H9 (cell line): ENCODE data around the gene TMEM163. TPM values are rescaled to one million over a fixed set of nuclear protein-coding genes. Genes with fewer than 3 reads are reported as not detected.

ENCODE experiments used
- DNase-seq: peaks from one replicate; pipeline ENCODE4 v3.0.0-alpha.2; 2017
- H2AFZ ChIP-seq: one replicate; pipeline ENCODE4 v1.6.1; 2013; ENCODE audit warnings: mild to moderate bottlenecking, low read length, control low read depth, moderate library complexity
- H2AK5ac ChIP-seq: 2 replicates; pipeline ENCODE4 v1.6.1; 2013; ENCODE audit warnings: low read length, control low read depth, mixed read lengths; ENCODE audit not compliant: insufficient read length
- H2BK120ac ChIP-seq: one replicate; pipeline ENCODE4 v1.6.1; 2013; ENCODE audit warnings: low read depth, mild to moderate bottlenecking, low read length, control low read depth, inconsistent platforms; ENCODE audit not compliant: poor library complexity, severe bottlenecking
- H2BK12ac ChIP-seq: 2 replicates; pipeline ENCODE4 v1.6.1; 2013; ENCODE audit warnings: low read length, control low read depth, mixed read lengths, low read depth; ENCODE audit not compliant: insufficient read length
- H2BK15ac ChIP-seq: 2 replicates; pipeline ENCODE4 v1.6.1; 2013; ENCODE audit warnings: low read depth, low read length, control low read depth
- H2BK20ac ChIP-seq: one replicate; pipeline ENCODE4 v1.6.1; 2013; ENCODE audit warnings: low read depth, mild to moderate bottlenecking, low read length, control low read depth, inconsistent platforms; ENCODE audit not compliant: poor library complexity, severe bottlenecking
- H2BK5ac ChIP-seq: 2 replicates; pipeline ENCODE4 v1.6.1; 2013; ENCODE audit warnings: low read length, control low read depth, mixed read lengths; ENCODE audit not compliant: insufficient read length
- H3K14ac ChIP-seq: 2 replicates; pipeline ENCODE4 v1.6.1; 2013; ENCODE audit warnings: low read length, control low read depth; ENCODE audit not compliant: insufficient read depth
- H3K18ac ChIP-seq: 2 replicates; pipeline ENCODE4 v1.6.1; 2013; ENCODE audit warnings: low read depth, mild to moderate bottlenecking, mixed read lengths, low read length, control low read depth; ENCODE audit not compliant: insufficient read length
- H3K23ac ChIP-seq: 2 replicates; pipeline ENCODE4 v1.6.1; 2013; ENCODE audit warnings: low read length, control low read depth, mixed read lengths, low read depth; ENCODE audit not compliant: insufficient read length
- H3K23me2 ChIP-seq: 2 replicates; pipeline ENCODE4 v1.6.1; 2013; ENCODE audit warnings: low read depth, mild to moderate bottlenecking, mixed read lengths, low read length, control low read depth; ENCODE audit not compliant: insufficient read length, poor library complexity, severe bottlenecking
- H3K27ac ChIP-seq: 2 replicates; pipeline ENCODE4 v1.5.1; 2013; ENCODE audit warnings: low read length, control low read depth, mixed read lengths, low read depth; ENCODE audit not compliant: insufficient read length
- H3K27me3 ChIP-seq: 2 replicates; pipeline ENCODE4 v1.6.1; 2013; ENCODE audit warnings: low read length, control low read depth, inconsistent platforms; ENCODE audit not compliant: insufficient read depth
- H3K4ac ChIP-seq: 2 replicates; pipeline ENCODE4 v1.6.1; 2013; ENCODE audit warnings: low read depth, mild to moderate bottlenecking, control low read depth, inconsistent platforms, low read length, moderate library complexity
- H3K4me1 ChIP-seq: 2 replicates; pipeline ENCODE4 v1.6.1; 2013; ENCODE audit warnings: low read length, control low read depth, inconsistent platforms; ENCODE audit not compliant: insufficient read depth
- H3K4me2 ChIP-seq: 2 replicates; pipeline ENCODE4 v1.6.1; 2013; ENCODE audit warnings: low read length, control low read depth, mixed read lengths; ENCODE audit not compliant: insufficient read length, insufficient read depth
- H3K56ac ChIP-seq: 2 replicates; pipeline ENCODE4 v1.6.1; 2013; ENCODE audit warnings: low read depth, mild to moderate bottlenecking, mixed read lengths, low read length, control low read depth; ENCODE audit not compliant: insufficient read length
- H3K79me1 ChIP-seq: 2 replicates; pipeline ENCODE4 v1.6.1; 2013; ENCODE audit warnings: low read depth, mild to moderate bottlenecking, moderate library complexity, low read length, control low read depth, inconsistent platforms; ENCODE audit not compliant: insufficient read depth, poor library complexity, severe bottlenecking
- H3K79me2 ChIP-seq: 2 replicates; pipeline ENCODE4 v1.6.1; 2013; ENCODE audit warnings: low read length, control low read depth, inconsistent platforms; ENCODE audit not compliant: insufficient read depth
- H3K9ac ChIP-seq: 2 replicates; pipeline ENCODE4 v1.6.1; 2013; ENCODE audit warnings: low read length, control low read depth, mixed read lengths; ENCODE audit not compliant: insufficient read length; ENCODE audit errors: extremely low read depth
- H3K9me3 ChIP-seq: one replicate; pipeline ENCODE4 v1.6.1; 2013; ENCODE audit warnings: low read depth, low read length, inconsistent platforms; ENCODE audit not compliant: control insufficient read depth
- H3T11ph ChIP-seq: one replicate; pipeline ENCODE4 v1.6.1; 2013; ENCODE audit warnings: mild to moderate bottlenecking, low read length, control low read depth, inconsistent platforms
- H4K20me1 ChIP-seq: one replicate; pipeline ENCODE4 v1.6.1; 2013; ENCODE audit not compliant: control insufficient read depth, insufficient read length, insufficient read depth
- H4K5ac ChIP-seq: 2 replicates; pipeline ENCODE4 v1.6.1; 2013; ENCODE audit warnings: low read depth, mild to moderate bottlenecking, mixed read lengths, low read length, control low read depth; ENCODE audit not compliant: insufficient read length
- H4K8ac ChIP-seq: replicated peaks from 2 replicates; pipeline ENCODE4 v1.6.1; 2013; ENCODE audit warnings: low read length, control low read depth, mixed read lengths, low read depth; ENCODE audit not compliant: insufficient read length
- H4K91ac ChIP-seq: 2 replicates; pipeline ENCODE4 v1.6.1; 2013; ENCODE audit warnings: low read depth, mild to moderate bottlenecking, moderate library complexity, mixed read lengths, low read length, control low read depth; ENCODE audit not compliant: insufficient read length
- H3K27ac Mint-ChIP-seq, 3 experiments: 2 replicates in 2 of 3; 3 replicates in 1 of 3; pipeline ENCODE4 v1.8.0; 2020 to 2021; ENCODE audit warnings: mixed read lengths in 3 of 3, mild to moderate bottlenecking in 1 of 3, moderate library complexity in 1 of 3
- H3K27me3 Mint-ChIP-seq: 2 replicates; pipeline ENCODE4 v1.8.0; 2021; ENCODE audit warnings: low read depth, mild to moderate bottlenecking, moderate library complexity, mixed read lengths
- H3K36me3 Mint-ChIP-seq, 3 experiments: 2 replicates in 2 of 3; 3 replicates in 1 of 3; pipeline ENCODE4 v1.8.0; 2020 to 2021; ENCODE audit warnings: low read depth in 3 of 3, mixed read lengths in 3 of 3; ENCODE audit not compliant: insufficient read depth in 1 of 3
- H3K4me1 Mint-ChIP-seq, 2 experiments: 2 replicates each; pipeline ENCODE4 v1.8.0; 2020; ENCODE audit warnings: mixed read lengths in 2 of 2
- H3K4me3 Mint-ChIP-seq, 2 experiments: 2 replicates in 1 of 2; 3 replicates in 1 of 2; pipeline ENCODE4 v1.8.0; 2020 to 2021; ENCODE audit warnings: mild to moderate bottlenecking in 2 of 2, mixed read lengths in 2 of 2, moderate library complexity in 1 of 2
- H3K9me3 Mint-ChIP-seq, 2 experiments: 2 replicates in 1 of 2; 3 replicates in 1 of 2; pipeline ENCODE4 v1.8.0; 2020; ENCODE audit warnings: mild to moderate bottlenecking in 2 of 2, mixed read lengths in 2 of 2, moderate library complexity in 1 of 2
- CTCF ChIP-seq: fragments of 200-600 bp; sonication (generic); conservative IDR thresholded peaks from 3 replicates; pipeline ENCODE4 v1.8.0; 2021; ENCODE audit warnings: antibody characterized with exemption, mild to moderate bottlenecking
- WGBS: extraction: QIAGEN DNeasy Blood & Tissue Kit; methylation state at CpG from one replicate; pipeline ENCODE4 v1.1.7; 2013; ENCODE audit warnings: missing lambda C conversion rate, low lambda C conversion rate, mixed read lengths; ENCODE audit not compliant: insufficient read length; ENCODE audit errors: extremely low coverage; 5-methylcytosine and 5-hydroxymethylcytosine counted together
- total RNA-seq: library from RNA; stranded (reverse); gene quantifications from 2 replicates; pipeline ENCODE4 v1.2.1, GENCODE V29; 2021

The TMEM163 gene
- total RNA-seq, 1 experiment from 2014 or later = 0.39 TPM

DNA sequence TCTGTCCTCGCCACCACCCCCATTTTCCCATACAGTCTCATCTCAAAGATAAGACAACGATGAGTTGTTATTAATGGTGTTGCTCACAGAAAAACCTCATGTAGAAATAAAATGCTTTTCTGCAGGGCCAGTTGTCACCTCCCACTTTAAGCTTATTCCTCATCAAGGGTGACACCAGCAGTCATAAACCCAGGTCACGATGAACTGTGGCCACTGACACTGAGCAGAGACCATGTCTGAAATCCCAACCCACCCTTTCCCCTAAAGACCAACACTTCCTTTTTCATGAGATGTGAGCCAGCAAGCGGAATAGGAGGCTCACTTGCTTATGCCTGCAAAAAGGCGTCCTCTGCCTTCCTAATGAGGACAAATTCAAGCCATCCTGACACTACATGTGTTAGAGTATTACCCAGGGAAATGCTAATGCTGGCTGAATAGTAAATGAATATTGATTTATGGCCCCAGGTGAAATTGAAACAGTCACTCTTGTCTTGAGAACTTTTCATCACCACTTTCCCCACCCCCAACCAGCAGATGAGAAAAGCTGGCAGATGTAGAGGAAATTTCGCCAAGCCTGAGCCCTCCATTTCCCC lies 236.6 kb downstream of the TMEM163 start:
- H3K36me3 Mint-ChIP-seq = no peaks in the 10 kb centered on the region
- H3K79me2 ChIP-seq = no peaks in the 10 kb centered on the region
- H2BK120ac ChIP-seq = no peak overlapping the region
- H2AFZ ChIP-seq = no peak overlapping the region
- no peak overlapping the region for H3K27ac ChIP-seq
- no peaks in the 10 kb centered on the region for H3K27me3 ChIP-seq
- H3K9me3 Mint-ChIP-seq = no peaks in the 10 kb centered on the region
- no peaks in the 10 kb centered on the region for H4K20me1 ChIP-seq
- no peak overlapping the region for H2BK15ac ChIP-seq
- no peak overlapping the region for H3K14ac ChIP-seq
- no peaks in the 10 kb centered on the region for H3K27me3 Mint-ChIP-seq
- no peak overlapping the region for H4K91ac ChIP-seq
- H3K4me3 Mint-ChIP-seq = no peak overlapping the region
- no peaks in the 10 kb centered on the region for H3K9me3 ChIP-seq
- H3K23me2 ChIP-seq = no peaks in the 10 kb centered on the region
- H3K4me2 ChIP-seq = no peak overlapping the region
- no peak overlapping the region for H4K5ac ChIP-seq
- DNase-seq = no peak
- no peak overlapping the region for H3K27ac Mint-ChIP-seq
- no peak overlapping the region for H2AK5ac ChIP-seq
- no peak overlapping the region for H3K56ac ChIP-seq
- no peak overlapping the region for H3K9ac ChIP-seq
- no peaks in the 10 kb centered on the region for H3K4me1 ChIP-seq
- no peak overlapping the region for H3T11ph ChIP-seq
- H3K23ac ChIP-seq = no peak overlapping the region
- H2BK20ac ChIP-seq = no peak overlapping the region
- no peak for TF ChIP-seq CTCF
- H2BK12ac ChIP-seq = no peak overlapping the region
- no peak overlapping the region for H2BK5ac ChIP-seq
- H3K79me1 ChIP-seq = no peaks in the 10 kb centered on the region
- no peak overlapping the region for H3K18ac ChIP-seq
- no peak overlapping the region for H3K4ac ChIP-seq
- H3K4me1 Mint-ChIP-seq = no peaks in the 10 kb centered on the region
- WGBS = no CpG with 5 or more reads among the region's 6 CpGs
- H4K8ac ChIP-seq = no peak overlapping the region
